HG02870 (cell line): Measurements from ENCODE around the gene GLI1.
"Not testable (repeated sequence)": the region's sequence is repeated elsewhere in the genome, so short reads cannot be mapped to it uniquely, and the experiment has no call there.

Experiments
- ATAC-seq: cut with Tn5 transposase; IDR thresholded peaks from one replicate; pipeline ENCODE4 v1.9.1; 2021; ENCODE audit warnings: mild to moderate bottlenecking, moderate library complexity; ENCODE audit not compliant: unreplicated experiment

GLI1 gene

GRCh38 chr12:57459750-57460467, at the start of gene GLI1:
Gene GLI1 (plus strand): TSS chr12:57459785. CDS start chr12:57463692, 3,907 bp downstream.
- ATAC-seq: no peak

DNA sequence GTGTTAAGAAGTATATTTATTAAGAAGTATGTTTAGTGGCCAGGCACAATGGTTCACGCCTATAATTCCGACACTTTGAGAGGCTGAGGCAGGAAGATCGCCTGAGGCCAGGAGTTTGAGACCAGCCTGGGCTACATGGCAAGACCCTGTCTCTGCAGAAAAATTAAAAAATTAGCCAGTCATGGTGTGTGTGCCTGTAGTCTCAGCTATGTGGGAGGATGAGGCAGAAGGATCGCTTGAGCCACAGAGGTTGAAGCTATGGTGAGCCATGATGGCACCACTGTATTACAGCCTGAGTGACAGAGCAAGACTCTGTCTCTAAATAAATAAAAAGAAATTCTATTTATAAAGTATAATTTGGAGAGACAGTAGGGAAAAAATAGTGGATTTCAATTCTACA, 49.1 kb upstream of the GLI1 start:
- no peak for ATAC-seq

DNA sequence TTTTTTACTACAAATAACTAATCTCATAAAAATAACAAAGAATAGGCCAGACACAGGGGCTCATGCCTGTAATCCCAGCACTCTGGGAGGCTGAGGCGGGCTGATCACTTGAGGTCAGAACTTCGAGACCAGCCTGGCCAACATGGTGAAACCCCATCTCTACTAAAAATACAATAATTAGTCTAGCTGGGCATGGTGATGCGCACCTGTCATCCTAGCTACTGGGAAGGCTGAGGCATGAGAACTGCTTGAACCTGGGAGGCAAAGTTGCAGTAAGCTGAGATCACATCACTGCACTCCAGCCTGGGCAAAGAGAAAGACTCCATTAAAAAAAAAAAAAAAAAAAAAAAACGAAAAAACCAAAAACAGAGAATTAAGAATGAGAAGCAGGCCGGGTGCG, 45.4 kb upstream of the GLI1 start:
- not testable (repeated sequence) for ATAC-seq

DNA sequence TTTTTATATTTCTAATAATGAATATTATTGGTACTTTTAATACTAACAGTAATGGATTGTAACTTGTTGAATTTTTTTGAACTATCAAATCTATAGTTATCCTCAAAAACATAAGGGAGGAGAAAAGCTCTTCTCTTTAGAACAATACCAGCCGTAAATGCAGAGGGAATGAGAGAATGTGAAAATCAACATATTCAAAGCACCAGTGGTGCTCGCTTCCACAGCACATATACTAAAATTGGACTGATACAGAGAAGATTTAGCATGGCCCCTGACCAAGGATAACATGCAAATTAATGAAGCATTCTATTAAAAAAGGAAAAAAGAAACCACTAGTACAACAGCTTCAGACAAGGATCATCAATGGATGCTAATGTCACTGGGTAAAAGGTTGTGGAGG, 44.5 kb upstream of the GLI1 start:
- ATAC-seq: no peak

GRCh38 chr12:57416039-57416996, 43.3 kb upstream of the GLI1 start:
- ATAC-seq: no peak

- no peak for ATAC-seq
These were observed 41.3 kb upstream of the GLI1 start for GRCh38 chr12:57418255-57418654.

GRCh38 chr12:57419495-57419894, 40.1 kb upstream of the GLI1 start:
- no peak for ATAC-seq

- no peak for ATAC-seq
These were observed 39.1 kb upstream of the GLI1 start for GRCh38 chr12:57420482-57420881.

DNA sequence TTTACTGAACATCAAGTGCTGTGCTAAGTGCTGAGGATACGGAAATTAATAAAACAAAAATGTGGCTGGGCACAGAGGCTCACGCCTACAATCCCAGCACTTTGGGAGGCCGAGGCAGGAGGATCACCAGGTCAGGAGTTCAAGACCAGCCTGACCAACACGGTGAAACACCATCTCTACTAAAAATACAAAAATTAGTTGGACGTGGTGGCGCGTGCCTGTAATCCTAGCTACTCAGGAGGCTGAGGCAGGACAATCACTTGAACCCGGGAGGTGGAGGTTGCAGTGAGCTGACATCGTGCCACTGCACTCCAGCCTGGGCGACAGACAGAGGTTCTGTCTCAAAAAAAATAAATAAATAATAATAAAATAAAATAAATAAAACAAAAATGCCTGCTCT, 32.6 kb upstream of the GLI1 start:
- ATAC-seq: not testable (repeated sequence)

- ATAC-seq: no peak
These were observed 30.6 kb upstream of the GLI1 start for GRCh38 chr12:57428965-57429364.

DNA sequence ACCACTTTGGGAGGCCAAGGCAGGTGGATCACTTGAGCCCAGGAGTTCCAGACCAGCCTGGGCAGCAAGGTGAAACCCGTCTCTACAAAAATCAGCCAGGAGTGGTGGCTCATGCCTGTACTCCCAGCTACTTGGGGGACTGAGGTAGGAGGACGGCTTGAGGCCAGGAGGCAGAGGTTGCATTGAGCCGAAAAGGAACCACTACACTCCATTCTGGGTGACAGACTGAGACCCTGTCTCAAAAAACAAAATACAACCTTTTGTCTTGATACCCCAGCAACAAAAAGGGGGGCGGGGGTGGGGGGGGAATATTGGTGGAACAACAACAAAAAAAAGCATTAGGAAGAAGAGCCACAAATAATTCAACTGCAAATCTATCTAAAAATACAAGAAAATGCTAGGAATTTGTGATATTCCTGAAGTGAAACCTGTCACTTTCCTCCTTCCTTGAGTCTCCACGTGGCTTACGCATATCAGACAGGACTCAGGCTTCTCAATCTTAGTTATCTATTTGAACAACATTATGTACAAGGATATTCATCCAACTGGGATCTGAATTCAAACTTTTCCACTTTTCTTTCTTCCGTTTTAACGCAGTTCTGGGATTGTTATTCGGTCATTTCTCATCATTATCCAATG, 30.0 kb upstream of the GLI1 start:
- no peak for ATAC-seq

- ATAC-seq: peak; percentile 42
These were observed 29.3 kb upstream of the GLI1 start for GRCh38 chr12:57430112-57430930.

DNA sequence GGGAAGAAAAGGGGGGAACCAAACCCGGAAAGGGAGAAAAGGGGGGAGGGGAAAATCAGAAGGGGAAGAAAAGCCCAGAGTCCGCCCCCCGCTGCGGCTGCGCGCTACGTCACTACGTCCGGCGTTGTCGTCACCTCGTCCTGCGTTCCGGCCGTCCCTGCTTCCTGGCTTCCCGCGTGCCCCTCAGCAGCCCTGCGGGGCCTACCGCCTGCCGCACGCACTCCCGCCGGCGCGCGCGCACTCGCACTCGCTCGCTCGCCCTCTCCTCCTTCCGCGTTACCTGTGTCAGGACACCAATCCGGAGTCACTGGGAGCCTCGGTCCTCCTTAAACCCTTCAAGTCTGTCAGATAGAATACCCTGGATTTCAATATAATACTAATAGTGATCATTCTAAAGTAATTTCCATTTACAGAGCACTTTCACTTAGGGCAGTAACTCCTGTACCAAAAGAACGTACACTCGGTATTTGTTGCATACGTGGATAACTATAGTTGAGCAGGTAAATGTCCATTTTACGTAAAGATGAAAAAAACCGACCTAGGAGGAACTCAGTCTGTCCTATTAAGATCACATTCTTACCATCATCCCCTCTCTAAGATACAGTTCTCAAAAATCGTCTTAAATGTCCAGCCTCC, 28.5 kb upstream of the GLI1 start, which contains the start of gene R3HDM2:
TSS of gene R3HDM2 (minus strand) at position 113 of the 636 bp plus-strand sequence. CDS start 120,615 bp downstream, outside the sequence.
- peak; percentile 93 for ATAC-seq

DNA sequence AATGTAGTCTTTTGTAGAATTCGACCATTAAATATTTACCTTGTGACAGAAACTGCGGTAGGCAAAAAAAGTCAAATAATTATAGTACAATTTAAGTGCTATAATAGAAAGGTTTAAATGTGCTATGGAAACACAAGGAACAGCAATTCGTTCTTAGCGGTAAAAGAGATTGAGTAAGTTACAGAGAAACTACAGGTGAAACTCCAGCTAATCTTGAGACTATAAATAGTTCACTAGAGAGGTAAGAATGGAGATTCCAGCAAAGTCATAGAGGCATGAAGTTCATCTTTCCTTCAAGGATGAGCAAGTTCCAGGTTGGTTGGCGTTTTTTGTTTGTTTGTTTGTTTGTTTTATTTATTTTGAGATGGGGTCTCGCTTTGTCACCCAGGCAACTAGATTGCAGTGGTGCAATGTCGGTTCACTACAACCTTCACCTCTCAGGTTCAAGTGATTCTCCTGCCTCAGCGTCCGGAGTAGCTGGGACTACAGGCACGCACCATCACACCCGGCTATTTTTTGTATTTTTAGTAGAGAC, 27.9 kb upstream of the GLI1 start:
- ATAC-seq: no peak

GRCh38 chr12:57433370-57433769, 26.2 kb upstream of the GLI1 start:
- ATAC-seq: no peak

- ATAC-seq: no peak
These were observed 24.9 kb upstream of the GLI1 start, which contains the start of gene INHBC for GRCh38 chr12:57434517-57435223. Gene INHBC (plus strand): TSS chr12:57434784. CDS start chr12:57434887, 103 bp downstream.

DNA sequence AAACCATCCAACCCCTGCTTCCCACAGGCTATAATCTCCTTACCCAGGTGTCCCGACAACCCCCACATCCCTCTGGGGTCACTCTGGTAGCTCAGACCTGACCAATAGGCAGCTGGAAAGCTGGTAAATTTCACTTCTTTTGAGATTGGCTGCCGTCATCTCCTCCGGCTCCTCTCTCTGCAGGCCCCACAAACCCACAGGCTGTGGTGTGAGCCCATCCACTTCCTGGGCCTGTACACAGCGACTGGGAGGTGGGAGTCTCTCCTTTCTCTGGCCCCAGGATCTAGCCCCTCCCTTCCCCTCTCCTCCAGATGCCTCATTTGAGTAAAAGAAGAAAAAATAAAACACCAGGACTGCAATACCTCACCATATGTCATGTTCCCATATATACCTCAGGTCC, 24.3 kb upstream of the GLI1 start:
- no peak for ATAC-seq

GRCh38 chr12:57438400-57438799, 21.2 kb upstream of the GLI1 start:
- ATAC-seq: no peak

- ATAC-seq: no peak
These were observed 19.8 kb upstream of the GLI1 start for GRCh38 chr12:57439762-57440266.
